GM18507 (cell line): ENCODE results near the gene CCHCR1.

Experiments used
- DNase-seq: peaks from one replicate; pipeline ENCODE4 v3.0.0; 2011; ENCODE audit warnings: low read depth; ENCODE audit not compliant: insufficient read length; ENCODE audit errors: extremely low spot score
- FAIRE-seq: peaks from 2 replicates; lab custom pipeline; 2011; peaks lifted over from hg19 to GRCh38; lab: Jason Lieb, UNC

Gene CCHCR1

DNA sequence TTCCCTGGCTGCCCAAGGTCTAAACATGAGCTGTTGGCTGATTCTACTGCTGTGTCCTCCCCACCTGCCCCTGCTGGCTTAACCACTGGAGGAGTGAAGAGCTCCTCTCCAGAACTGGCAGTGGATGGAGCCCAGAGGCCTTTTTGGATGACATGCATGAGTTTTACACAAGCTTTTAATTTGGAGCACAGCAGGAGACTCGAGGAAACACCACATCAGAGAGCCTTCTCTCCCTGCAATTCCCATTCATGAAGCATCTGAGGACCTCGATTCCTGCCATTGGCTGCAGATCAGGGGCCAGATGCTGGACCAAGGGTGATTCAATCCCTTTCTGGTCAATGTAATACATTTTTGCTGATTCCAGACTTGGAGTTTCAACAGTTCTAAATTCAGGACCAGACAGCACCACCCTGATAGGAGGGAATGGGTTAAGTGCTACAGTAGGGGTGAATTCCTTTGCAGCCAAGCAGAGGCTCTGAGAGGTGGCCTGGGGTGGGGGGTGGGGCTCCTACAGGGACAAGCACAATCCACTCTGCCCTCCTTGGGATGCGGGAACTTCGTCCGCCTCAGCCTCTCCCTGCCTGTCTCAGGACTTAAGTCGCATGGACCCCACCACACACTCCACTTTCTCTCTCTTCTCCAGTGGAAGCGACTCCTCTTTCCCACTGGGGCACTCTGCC is 43.6 kb downstream of the CCHCR1 start:
- FAIRE-seq (no peak), DNase-seq (no peak)

- DNase-seq (no peak), FAIRE-seq (no peak)
Observed at GRCh38 chr6:31112478-31112877, 45.1 kb downstream of the CCHCR1 start, which contains the start of gene C6orf15. Gene C6orf15 (minus strand): TSS chr6:31112575. CDS start chr6:31112555, 20 bp downstream.

DNA sequence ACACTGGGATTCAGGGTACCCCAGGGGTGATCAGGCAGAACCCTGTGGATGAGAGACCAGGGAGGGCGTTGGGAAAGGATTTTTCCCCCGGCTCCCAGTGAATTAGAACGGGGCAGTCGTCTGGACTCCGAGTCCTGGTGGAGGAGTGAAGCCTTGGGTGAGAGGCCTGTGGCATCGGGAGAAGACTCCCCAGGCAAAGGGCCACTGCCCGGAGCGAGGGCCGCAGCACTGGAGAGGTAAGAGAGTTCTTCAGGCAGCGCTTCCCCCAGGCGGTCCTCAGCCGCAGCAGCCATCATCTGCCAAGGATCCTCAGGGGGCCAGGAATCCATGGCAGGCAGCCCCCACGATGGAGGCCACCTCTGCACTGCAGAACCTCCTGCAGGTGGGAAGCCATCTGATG is 45.9 kb downstream of the CCHCR1 start:
- FAIRE-seq (no peak), DNase-seq (no peak)

DNA sequence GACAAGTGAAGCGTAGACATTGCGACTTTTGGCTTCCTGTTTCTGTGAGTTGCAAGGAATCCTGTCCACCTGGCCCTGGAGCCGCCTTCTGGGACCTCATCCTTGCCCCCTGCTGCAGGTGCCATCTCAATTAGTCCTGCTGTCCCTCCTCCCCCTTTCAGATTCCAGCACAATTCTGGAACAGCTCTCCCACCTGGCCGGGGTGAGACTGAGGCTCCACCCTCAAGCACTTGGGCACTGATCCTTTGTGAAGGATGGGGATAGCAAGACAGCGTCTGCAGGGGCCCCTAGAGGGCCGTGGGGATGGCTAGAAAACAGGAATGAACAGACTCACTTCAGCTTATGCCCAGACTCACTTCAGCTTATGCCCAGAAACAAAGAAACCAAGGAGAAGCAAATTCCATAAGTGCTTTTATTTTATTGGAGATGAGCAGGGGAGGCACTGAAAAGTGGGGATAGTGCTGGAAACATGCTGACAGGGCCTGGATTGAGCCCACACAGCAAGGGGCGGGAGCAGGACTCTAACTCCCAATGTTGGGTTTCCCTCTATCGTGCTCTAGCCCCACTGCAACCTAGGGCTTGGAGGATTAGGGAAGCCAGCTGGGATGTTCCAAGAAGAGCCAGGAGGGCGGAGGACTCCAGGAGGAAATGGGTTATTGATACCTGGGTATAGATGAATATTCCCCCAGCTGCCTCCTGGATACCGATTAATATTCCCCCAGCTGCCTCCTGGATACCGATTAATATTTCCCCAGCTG is 46.6 kb downstream of the CCHCR1 start:
- no peak for FAIRE-seq
- no peak for DNase-seq

DNA sequence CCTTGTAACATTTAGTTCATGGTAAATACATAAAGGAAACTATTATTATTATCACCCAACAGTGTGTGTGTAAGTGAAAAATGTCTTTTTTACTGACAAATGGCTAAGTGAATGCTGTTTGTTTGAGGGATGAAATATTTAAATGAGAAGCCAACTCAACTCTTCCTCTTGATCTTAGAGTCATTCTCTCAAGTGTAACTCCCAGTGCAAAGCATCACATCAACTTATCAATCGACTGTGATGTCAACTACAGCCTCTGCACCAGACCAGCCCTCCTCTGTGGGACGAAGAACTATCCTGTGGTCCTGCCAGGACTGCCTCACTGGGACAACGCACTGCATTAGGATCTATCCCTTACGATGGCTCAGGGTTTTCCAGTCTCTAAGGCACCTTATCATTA is 50.5 kb downstream of the CCHCR1 start:
- DNase-seq = no peak
- no peak for FAIRE-seq

DNA sequence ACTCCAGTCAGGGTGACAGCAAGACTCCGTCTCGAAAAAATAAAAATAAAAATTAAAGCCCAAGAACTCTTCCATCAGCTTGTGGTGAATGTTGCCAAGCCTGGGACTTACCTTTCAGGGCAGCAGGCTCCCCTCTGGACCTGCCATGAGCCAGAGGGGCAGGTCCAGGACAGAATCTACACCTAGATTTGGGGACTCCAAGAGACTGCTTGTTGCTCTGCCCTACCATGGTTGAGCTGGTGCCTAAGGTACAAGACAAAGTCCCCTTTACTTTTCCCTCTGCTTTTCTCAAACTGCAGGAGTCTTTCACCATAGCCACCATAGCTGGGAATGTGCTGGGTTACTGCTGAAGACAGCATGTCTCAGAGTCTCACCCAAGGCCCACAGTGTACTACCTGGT is 54.5 kb downstream of the CCHCR1 start:
- FAIRE-seq (no peak), DNase-seq (no peak)

DNA sequence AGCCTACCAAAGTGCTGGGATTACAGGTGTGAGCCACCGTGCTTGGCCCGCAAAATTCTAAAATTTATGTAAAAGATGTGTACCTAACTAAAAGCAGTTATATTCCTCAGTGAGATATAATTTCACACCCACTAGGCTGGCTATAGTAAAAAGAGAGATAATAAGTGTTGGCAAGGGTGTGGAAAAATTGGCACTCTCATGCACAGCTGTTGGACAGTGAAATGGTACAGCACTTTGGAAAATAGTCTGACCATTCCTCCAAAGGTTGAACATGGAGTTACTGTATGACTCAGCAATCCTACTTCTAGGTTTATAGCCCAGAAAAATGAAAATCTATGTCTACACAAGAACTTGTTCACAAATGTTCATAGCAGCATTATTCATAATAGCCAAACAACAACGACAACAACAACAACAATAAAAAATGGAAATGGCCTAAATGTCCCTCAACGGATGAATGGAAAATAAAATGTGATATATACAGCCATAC is 59.1 kb downstream of the CCHCR1 start:
- FAIRE-seq (no peak), DNase-seq (no peak)

DNA sequence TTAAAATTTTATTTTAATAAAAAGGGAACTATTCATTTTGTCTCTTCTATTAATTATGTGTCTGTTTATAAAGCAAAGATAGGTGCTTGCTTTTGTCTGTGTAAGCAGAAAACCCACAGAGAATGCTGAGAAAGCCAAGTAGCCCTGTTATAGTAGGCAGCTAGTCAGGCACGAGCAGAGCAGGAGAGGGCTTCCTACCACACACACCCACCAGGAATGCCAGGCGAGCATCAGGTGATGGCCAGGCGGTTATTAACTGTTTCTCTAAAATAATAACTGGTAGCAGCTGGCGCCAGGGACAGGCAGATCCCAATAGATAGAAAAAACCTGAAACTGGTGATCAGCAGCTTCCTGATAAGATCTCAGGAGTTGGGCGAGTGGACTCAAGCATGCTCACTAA is 60.9 kb downstream of the CCHCR1 start:
- no peak for DNase-seq
- FAIRE-seq = no peak

DNA sequence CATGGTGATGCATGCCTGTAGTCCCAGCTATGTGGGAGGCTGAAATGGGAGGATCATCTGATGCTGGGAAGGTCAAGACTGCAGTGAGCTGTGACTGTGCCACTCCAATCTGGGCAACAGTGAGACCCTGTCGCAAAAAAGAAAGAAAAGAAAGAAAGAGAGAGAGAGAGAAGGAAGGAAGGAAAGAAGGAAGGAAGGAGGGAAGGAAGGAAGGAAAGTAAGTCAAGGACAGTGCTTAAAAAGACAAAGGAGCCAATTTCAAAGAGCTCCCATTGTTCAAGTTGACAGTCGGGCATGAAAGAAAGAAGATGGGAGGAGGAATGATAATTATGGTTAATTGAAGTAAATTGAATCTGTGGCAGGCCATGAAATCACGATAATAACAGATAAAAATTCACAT is 61.4 kb downstream of the CCHCR1 start:
- DNase-seq (no peak), FAIRE-seq (no peak)

DNA sequence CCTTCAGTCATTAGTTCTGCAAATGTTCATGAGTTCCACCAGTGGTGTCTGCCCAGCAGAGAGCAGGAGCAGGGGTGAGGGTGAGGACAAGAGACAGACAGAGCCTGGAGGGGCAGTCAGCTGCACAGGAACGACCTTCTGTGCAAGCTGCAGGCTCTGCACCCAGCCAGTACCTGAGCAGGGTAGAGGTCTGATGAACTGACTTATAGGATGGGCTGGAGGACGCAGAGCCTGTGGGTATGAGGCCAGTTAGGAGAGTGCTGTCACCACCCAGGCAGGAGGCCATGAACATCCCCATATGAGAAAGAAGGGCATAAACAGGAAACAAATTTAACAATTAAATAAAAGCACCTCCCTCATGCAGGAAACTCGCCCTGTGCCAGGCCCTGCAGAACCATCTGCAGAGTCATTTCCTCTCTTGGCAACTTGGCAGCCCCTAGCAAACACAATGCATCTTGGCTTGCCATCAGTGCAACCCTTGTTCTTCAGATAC is 63.2 kb downstream of the CCHCR1 start:
- no peak for FAIRE-seq

DNA sequence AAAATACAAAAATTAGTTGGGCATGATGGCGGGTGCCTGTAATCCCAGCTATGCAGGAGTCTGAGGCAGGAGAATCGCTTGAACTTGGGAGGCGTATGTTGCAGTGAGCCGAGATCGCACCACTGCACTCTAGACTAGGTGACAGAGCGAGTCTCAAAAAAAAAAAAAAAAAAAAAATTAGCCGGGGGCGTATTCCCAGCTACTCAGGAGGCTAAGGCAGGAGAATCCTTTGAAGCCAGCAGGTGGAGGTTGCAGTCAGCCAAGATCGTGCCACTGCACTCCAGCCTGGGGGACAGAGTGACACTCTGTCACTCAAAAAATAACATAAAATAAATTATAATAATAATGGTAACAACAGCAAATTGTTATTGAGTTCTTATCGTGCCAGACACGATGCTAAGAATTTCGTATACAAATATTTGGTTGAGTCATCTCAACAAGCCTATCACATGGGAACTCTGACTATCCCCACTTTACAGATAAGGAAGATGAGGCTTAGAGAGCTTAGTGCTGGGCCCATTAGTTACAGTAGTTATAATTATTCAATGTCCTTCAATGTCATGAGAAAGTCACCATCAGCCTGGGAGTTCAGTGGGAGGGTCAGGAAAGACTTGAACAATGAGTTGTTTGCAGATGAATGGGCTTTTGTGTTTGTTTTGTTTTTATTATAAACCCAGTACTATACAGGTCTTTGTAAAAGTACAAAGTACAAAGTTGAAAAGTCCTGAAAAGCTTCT is 64.7 kb downstream of the CCHCR1 start:
- DNase-seq = no peak
- FAIRE-seq = no peak

More for the DNA sequence above, 63.2 kb downstream of the CCHCR1 start:
- no peak for DNase-seq
